ENCODE measurements around the gene ROBO1. TPM values are rescaled to one million over a fixed set of nuclear protein-coding genes. Genes with fewer than 3 reads are reported as not detected.
"Not testable (repeated sequence)": the region's sequence is repeated elsewhere in the genome, so short reads cannot be mapped to it uniquely, and the experiment has no call there.

The ROBO1 gene
- total and polyA plus RNA-seq, 4 donors, result 1.0 to 30.3 (median 3.9) TPM

GRCh38 chr3:78887547-78888011 is 880.2 kb downstream of the ROBO1 start:
- TF ChIP-seq EGR1 (IDR thresholded peaks at IDR 0.05; ENCODE audit: low read depth in 2 of 2), result no peak
- no peak for TF ChIP-seq RXRA (IDR thresholded peaks at IDR 0.05)
- no peak for TF ChIP-seq SP1 (IDR thresholded peaks at IDR 0.05)
- no peak for TF ChIP-seq JUND (IDR thresholded peaks at IDR 0.05)
- TF ChIP-seq ZBTB33 (IDR thresholded peaks at IDR 0.05), result no peak
- no peak for TF ChIP-seq CTCF (IDR thresholded peaks at IDR 0.05; ENCODE audit: low read depth, low read length, missing input control)
- TF ChIP-seq NR2F2 (IDR thresholded peaks at IDR 0.05), result no peak
- TF ChIP-seq YY1 (IDR thresholded peaks at IDR 0.05), result no peak
- Histone ChIP-seq H3K9ac (ENCODE audit: low read depth in 1 of 2, low read length in 2 of 2) (no peak overlapping the region), H3K36me3 (ENCODE audit: control insufficient read depth in 4 of 4, insufficient read depth in 3 of 4, low read depth in 1 of 4, low read length in 3 of 4) (no peaks in the 10 kb centered on the region), H3K9me3 (ENCODE audit: control insufficient read depth in 4 of 4, low read length in 3 of 4) (no peaks in the 10 kb centered on the region), H3K4me1 (ENCODE audit: control insufficient read depth in 4 of 4, insufficient read depth in 4 of 4, low read length in 3 of 4) (no peaks in the 10 kb centered on the region), H3K27me3 (ENCODE audit: control insufficient read depth in 4 of 4, insufficient read depth in 4 of 4, low read length in 3 of 4) (no peaks in the 10 kb centered on the region), H3K4me3 (ENCODE audit: low read depth in 1 of 3, low read length in 3 of 3) (no peak overlapping the region), H3K27ac (ENCODE audit: low read depth in 1 of 2, low read length in 2 of 2) (no peak overlapping the region)
- DNase-seq (ENCODE audit: low spot score), result no peak
- WGBS, result 80% methylated on average over 1 of the region's 1 CpG

- Histone ChIP-seq H3K4me1 (ENCODE audit: control insufficient read depth in 4 of 4, insufficient read depth in 4 of 4, low read length in 3 of 4) (no peaks in the 10 kb centered on the region), H3K9me3 (ENCODE audit: control insufficient read depth in 4 of 4, low read length in 3 of 4) (no peaks in the 10 kb centered on the region), H3K4me3 (ENCODE audit: low read depth in 1 of 3, low read length in 3 of 3) (no peak overlapping the region), H3K9ac (ENCODE audit: low read depth in 1 of 2, low read length in 2 of 2) (no peak overlapping the region), H3K27ac (ENCODE audit: low read depth in 1 of 2, low read length in 2 of 2) (no peak overlapping the region), H3K27me3 (ENCODE audit: control insufficient read depth in 4 of 4, insufficient read depth in 4 of 4, low read length in 3 of 4) (no peaks in the 10 kb centered on the region), H3K36me3 (ENCODE audit: control insufficient read depth in 4 of 4, insufficient read depth in 3 of 4, low read depth in 1 of 4, low read length in 3 of 4) (no peaks in the 10 kb centered on the region)
- TF ChIP-seq HNF4A (conservative IDR thresholded peaks at IDR 0.05), result no peak
- TF ChIP-seq JUND (IDR thresholded peaks at IDR 0.05), result no peak
- TF ChIP-seq TAF1 (conservative IDR thresholded peaks at IDR 0.05), result no peak
- no peak for DNase-seq (ENCODE audit: low spot score)
- WGBS, result 89% methylated on average over 1 of the region's 1 CpG
Observed at GRCh38 chr3:78887029-78887428, 880.8 kb downstream of the ROBO1 start.

GRCh38 chr3:78884567-78884966 is 883.2 kb downstream of the ROBO1 start:
- H3K27me3 ChIP-seq (ENCODE audit: control insufficient read depth in 4 of 4, insufficient read depth in 4 of 4, low read length in 3 of 4); H3K27ac ChIP-seq (ENCODE audit: low read depth in 1 of 2, low read length in 2 of 2); H3K9me3 ChIP-seq (ENCODE audit: control insufficient read depth in 4 of 4, low read length in 3 of 4); H3K36me3 ChIP-seq (ENCODE audit: control insufficient read depth in 4 of 4, insufficient read depth in 3 of 4, low read depth in 1 of 4, low read length in 3 of 4); H3K9ac ChIP-seq (ENCODE audit: low read depth in 1 of 2, low read length in 2 of 2); H3K4me1 ChIP-seq (ENCODE audit: control insufficient read depth in 4 of 4, insufficient read depth in 4 of 4, low read length in 3 of 4); DNase-seq (ENCODE audit: low spot score); H3K4me3 ChIP-seq (ENCODE audit: low read depth in 1 of 3, low read length in 3 of 3): not testable (repeated sequence)
- WGBS, result 96% methylated on average over 1 of the region's 1 CpG

GRCh38 chr3:78882251-78882650 is 885.5 kb downstream of the ROBO1 start:
- no peaks in the 10 kb centered on the region for H3K4me1 ChIP-seq (ENCODE audit: control insufficient read depth in 4 of 4, insufficient read depth in 4 of 4, low read length in 3 of 4)
- no peaks in the 10 kb centered on the region for H3K9me3 ChIP-seq (ENCODE audit: control insufficient read depth in 4 of 4, low read length in 3 of 4)
- H3K27ac ChIP-seq (ENCODE audit: low read depth in 1 of 2, low read length in 2 of 2), result no peak overlapping the region
- H3K9ac ChIP-seq (ENCODE audit: low read depth in 1 of 2, low read length in 2 of 2), result no peak overlapping the region
- H3K27me3 ChIP-seq (ENCODE audit: control insufficient read depth in 4 of 4, insufficient read depth in 4 of 4, low read length in 3 of 4), result no peaks in the 10 kb centered on the region
- WGBS, result 94% methylated on average over 6 of the region's 6 CpGs
- no peak for DNase-seq (ENCODE audit: low spot score)
- no peaks in the 10 kb centered on the region for H3K36me3 ChIP-seq (ENCODE audit: control insufficient read depth in 4 of 4, insufficient read depth in 3 of 4, low read depth in 1 of 4, low read length in 3 of 4)
- no peak overlapping the region for H3K4me3 ChIP-seq (ENCODE audit: low read depth in 1 of 3, low read length in 3 of 3)
- TF ChIP-seq ZBTB33 (IDR thresholded peaks at IDR 0.05) (no peak), NR2F2 (IDR thresholded peaks at IDR 0.05) (no peak), FOXA2 (IDR thresholded peaks at IDR 0.05) (no peak), YY1 (IDR thresholded peaks at IDR 0.05) (no peak), REST (IDR thresholded peaks at IDR 0.05) (no peak), TAF1 (conservative IDR thresholded peaks at IDR 0.05) (no peak), RXRA (IDR thresholded peaks at IDR 0.05) (no peak), HNF4G (IDR thresholded peaks at IDR 0.05) (no peak), SP1 (IDR thresholded peaks at IDR 0.05) (no peak), ATF3 (IDR thresholded peaks at IDR 0.05) (no peak), HNF4A (conservative IDR thresholded peaks at IDR 0.05) (no peak)
